Activated B cell treated with CpG ODN at 0.5 μM for 24 hours (primary cell): Measurements from ENCODE around the gene FAM81A. TPM values are rescaled to one million over a fixed set of nuclear protein-coding genes. Genes with fewer than 3 reads are reported as not detected.
A peak's percentile ranks its signal among the peaks of the same experiment; 100 is the strongest.
"Not testable (repeated sequence)": the region's sequence is repeated elsewhere in the genome, so short reads cannot be mapped to it uniquely, and the experiment has no call there.

Source experiments
- ATAC-seq: fragments of 200-7000 bp; cut with Tn5 transposase; one replicate; pipeline ENCODE4 v1.10.0; 2021; ENCODE audit warnings: low read depth, mild to moderate bottlenecking, moderate library complexity
- CTCF ChIA-PET: fragments of 350-600 bp; sonication (Branson Sonifier 250); formaldehyde crosslinking; loops from one replicate; lab custom pipeline; 2021; ENCODE audit warnings: antibody characterized with exemption; lab: Charles Lee
- POLR2A ChIA-PET: fragments of 350-600 bp; sonication (Branson Sonifier 250); formaldehyde crosslinking; loops from one replicate; lab custom pipeline; 2021; ENCODE audit warnings: antibody characterized with exemption; lab: Charles Lee
- DNase-seq: peaks from one replicate; pipeline ENCODE4 v3.0.0; 2022
- H3K27ac Mint-ChIP-seq: one replicate; pipeline ENCODE4 v1.8.0; 2020; ENCODE audit warnings: mixed read lengths
- H3K27me3 Mint-ChIP-seq: one replicate; pipeline ENCODE4 v1.8.0; 2021; ENCODE audit warnings: mixed read lengths
- H3K36me3 Mint-ChIP-seq: one replicate; pipeline ENCODE4 v1.8.0; 2021; ENCODE audit warnings: low read depth, mixed read lengths
- H3K4me1 Mint-ChIP-seq: one replicate; pipeline ENCODE4 v1.8.0; 2021; ENCODE audit warnings: mixed read lengths
- H3K4me3 Mint-ChIP-seq: one replicate; pipeline ENCODE4 v1.8.0; 2020; ENCODE audit warnings: mild to moderate bottlenecking, mixed read lengths
- H3K9me3 Mint-ChIP-seq: one replicate; pipeline ENCODE4 v1.8.0; 2020; ENCODE audit warnings: mixed read lengths
- intact Hi-C: fragments of 100-400 bp; cut with micrococcal nuclease; formaldehyde crosslinking; loops from one replicate; pipeline ENCODE4 v1.15.1; 2024
- total RNA-seq: library from RNA; stranded (reverse); gene quantifications from 2 replicates; pipeline ENCODE4 v1.2.3, GENCODE V29; 2022
- TF ChIP-seq, protein P1 (sequence below): fragments of 200-600 bp; IDR thresholded peaks from one replicate; pipeline ENCODE4 v1.8.0; 2022; ENCODE audit warnings: antibody characterized with exemption, mild to moderate bottlenecking

The FAM81A gene
- total RNA-seq, 1 donor from 2014 or later = 6.2 TPM

DNA sequence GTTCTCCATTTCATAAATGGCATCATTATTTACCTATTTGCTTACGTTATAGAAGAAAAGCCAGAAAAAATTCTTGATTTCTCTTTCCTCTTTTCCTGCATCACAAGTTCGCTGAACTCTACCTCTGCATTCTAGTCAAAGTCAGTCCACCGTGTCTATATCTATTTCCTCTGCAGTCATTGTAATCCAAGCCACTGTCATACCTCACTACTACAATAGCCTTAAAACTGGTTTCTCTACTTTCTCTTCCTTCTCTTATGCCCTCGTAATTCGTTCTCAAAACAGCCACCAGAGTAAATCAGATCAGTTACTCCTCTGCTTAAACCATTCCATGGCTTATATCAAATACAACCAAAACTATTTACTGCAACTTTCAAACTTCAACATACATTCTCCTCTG lies 13.4 kb upstream of the FAM81A start:
- TF ChIP-seq, protein P1, sequence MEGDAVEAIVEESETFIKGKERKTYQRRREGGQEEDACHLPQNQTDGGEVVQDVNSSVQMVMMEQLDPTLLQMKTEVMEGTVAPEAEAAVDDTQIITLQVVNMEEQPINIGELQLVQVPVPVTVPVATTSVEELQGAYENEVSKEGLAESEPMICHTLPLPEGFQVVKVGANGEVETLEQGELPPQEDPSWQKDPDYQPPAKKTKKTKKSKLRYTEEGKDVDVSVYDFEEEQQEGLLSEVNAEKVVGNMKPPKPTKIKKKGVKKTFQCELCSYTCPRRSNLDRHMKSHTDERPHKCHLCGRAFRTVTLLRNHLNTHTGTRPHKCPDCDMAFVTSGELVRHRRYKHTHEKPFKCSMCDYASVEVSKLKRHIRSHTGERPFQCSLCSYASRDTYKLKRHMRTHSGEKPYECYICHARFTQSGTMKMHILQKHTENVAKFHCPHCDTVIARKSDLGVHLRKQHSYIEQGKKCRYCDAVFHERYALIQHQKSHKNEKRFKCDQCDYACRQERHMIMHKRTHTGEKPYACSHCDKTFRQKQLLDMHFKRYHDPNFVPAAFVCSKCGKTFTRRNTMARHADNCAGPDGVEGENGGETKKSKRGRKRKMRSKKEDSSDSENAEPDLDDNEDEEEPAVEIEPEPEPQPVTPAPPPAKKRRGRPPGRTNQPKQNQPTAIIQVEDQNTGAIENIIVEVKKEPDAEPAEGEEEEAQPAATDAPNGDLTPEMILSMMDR = no peak
- ChIA-PET POLR2A (interaction anchor here (1.2 kb wide), 1 partner anchor 14 kb away, joined by 3 read pairs; no protein-coding TSS in a partner anchor), CTCF (no interaction called here)
- Mint-ChIP-seq H3K4me3 (no peak overlapping the region), H3K27ac (no peak overlapping the region), H3K27me3 (no peaks in the 10 kb centered on the region), H3K9me3 (peaks cover 4% of the 10 kb centered on the region), H3K4me1 (peaks cover 29% of the 10 kb centered on the region), H3K36me3 (no peaks in the 10 kb centered on the region)
- DNase-seq = no peak
- ATAC-seq = peak; percentile 83
- intact Hi-C loops = loop anchor here (2.0 kb wide), 1 partner anchor 58 kb away; no protein-coding TSS in a partner anchor

DNA sequence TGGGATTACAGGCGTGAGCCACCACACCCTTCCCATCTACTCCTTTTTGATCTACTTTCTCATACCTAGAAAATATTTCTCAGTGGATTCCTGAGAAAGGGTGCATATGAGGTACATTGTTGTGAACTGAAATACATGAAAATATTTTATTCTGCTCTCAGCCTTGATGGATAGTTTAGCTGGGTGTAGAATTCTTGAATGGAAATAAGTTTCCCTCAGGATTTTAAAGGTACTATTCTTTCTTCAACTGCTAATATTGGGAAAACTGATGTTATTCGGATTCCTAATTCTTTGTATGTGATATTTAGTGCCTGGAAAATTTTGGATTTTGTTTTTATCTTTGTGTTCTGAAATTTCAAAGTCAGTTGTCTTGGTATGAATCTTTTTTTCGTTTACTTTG lies 9.1 kb upstream of the FAM81A start:
- DNase-seq, H3K36me3 Mint-ChIP-seq, H3K4me3 Mint-ChIP-seq, H3K27ac Mint-ChIP-seq, POLR2A ChIA-PET, CTCF ChIA-PET, H3K9me3 Mint-ChIP-seq, intact Hi-C loops, ATAC-seq, H3K27me3 Mint-ChIP-seq: not testable (repeated sequence)
- H3K4me1 Mint-ChIP-seq = peaks cover 21% of the 10 kb centered on the region

DNA sequence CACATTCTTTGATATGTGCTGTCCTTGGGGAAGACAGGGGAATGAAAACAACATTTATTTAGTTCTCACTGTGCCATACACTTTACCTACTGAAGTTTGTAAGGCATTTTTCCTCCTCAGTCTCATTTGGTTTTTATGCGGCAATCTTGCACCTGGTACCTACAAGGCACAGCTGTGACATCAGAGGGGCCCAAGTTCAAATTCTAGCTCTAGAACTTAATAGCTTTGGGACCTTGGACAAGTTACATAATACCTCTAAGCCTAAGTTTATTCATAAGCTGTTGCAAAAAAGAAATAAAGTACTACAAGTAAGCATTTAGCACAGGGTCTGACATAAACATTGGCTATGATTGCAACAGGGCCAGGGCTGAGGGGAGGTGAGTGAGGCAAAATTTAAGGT lies 5.6 kb upstream of the FAM81A start:
- no peaks in the 10 kb centered on the region for H3K36me3 Mint-ChIP-seq
- peaks cover 4% of the 10 kb centered on the region for H3K9me3 Mint-ChIP-seq
- ChIA-PET POLR2A (interaction anchor here (0.7 kb wide), 1 partner anchor 18 kb away, joined by 14 read pairs; no protein-coding TSS in a partner anchor), CTCF (no interaction called here)
- H3K27ac Mint-ChIP-seq = no peak overlapping the region
- DNase-seq (no peak), ATAC-seq (no peak)
- peaks cover 3% of the 10 kb centered on the region for H3K27me3 Mint-ChIP-seq
- peaks cover 20% of the 10 kb centered on the region for H3K4me1 Mint-ChIP-seq
- TF ChIP-seq, protein P1 = no peak
- intact Hi-C loops = no loop called here
- no peak overlapping the region for H3K4me3 Mint-ChIP-seq

DNA sequence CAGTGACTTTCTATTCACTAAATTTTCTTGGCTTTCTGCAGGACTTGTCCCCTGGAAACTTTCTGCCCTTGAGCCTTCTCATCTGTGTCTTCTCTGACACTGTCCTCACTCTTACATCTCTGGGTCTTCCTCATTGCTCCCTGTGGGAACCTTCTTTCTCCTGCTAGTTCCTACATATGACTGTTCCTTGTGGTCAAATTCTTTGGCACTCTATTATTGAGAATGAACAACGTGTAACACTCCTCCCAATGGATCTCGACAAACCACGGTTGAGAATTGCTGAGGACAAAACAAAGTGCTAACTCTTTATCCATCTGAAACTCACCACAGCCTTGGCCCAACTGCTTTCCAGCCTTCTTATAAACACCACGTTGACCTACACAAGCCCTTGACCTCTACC lies 3.5 kb upstream of the FAM81A start:
- H3K27me3 Mint-ChIP-seq = peaks cover 3% of the 10 kb centered on the region

DNA sequence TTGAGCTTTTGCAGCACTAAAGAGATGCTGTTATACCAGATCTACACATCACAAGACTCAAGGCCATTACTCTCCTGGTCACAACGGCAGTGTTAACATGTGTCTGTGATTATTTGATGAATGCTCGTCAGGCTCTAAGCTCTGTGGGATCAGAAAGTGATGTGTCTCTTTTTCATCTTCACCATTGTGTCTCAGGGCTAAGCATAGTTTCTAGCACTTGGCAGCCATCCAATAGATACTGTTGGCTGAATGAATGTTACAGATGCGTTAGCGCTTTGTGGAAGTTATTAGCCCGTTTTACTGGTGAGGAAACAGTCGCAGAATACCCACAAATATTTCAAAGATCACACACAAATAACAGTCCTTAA lies 1.2 kb upstream of the FAM81A start:
- ChIA-PET POLR2A (interaction anchor here (0.9 kb wide), 1 partner anchor 136 kb away, joined by 6 read pairs; no protein-coding TSS in a partner anchor), CTCF (no interaction called here)
- DNase-seq = no peak
- Mint-ChIP-seq H3K4me3 (peak overlapping the region; percentile 88), H3K27me3 (peaks cover 3% of the 10 kb centered on the region), H3K27ac (no peak overlapping the region), H3K36me3 (no peaks in the 10 kb centered on the region), H3K4me1 (peaks cover 36% of the 10 kb centered on the region), H3K9me3 (no peaks in the 10 kb centered on the region)
- no peak for ATAC-seq
- intact Hi-C loops = loop anchor here (1.0 kb wide), 2 partner anchors 23 to 189 kb away; no protein-coding TSS in a partner anchor
- TF ChIP-seq, protein P1 = no peak

More for the DNA sequence above, 3.5 kb upstream of the FAM81A start:
- intact Hi-C loops = no loop called here
- TF ChIP-seq, protein P1 = no peak
- Mint-ChIP-seq H3K27ac (peak overlapping the region; percentile 8), H3K4me1 (peaks cover 33% of the 10 kb centered on the region), H3K36me3 (no peaks in the 10 kb centered on the region), H3K4me3 (no peak overlapping the region), H3K9me3 (no peaks in the 10 kb centered on the region)
- ATAC-seq (no peak), DNase-seq (no peak)
- ChIA-PET POLR2A (no interaction called here), CTCF (no interaction called here)
